ENCODE measurements around the gene BDP1.
"Not testable (repeated sequence)": the region's sequence is repeated elsewhere in the genome, so short reads cannot be mapped to it uniquely, and the experiment has no call there.

The BDP1 gene

GRCh38 chr5:71503536-71503935, 48.1 kb downstream of the BDP1 start:
- DNase-seq (ENCODE audit: low read depth), result no peak
- H3K4me3 ChIP-seq (ENCODE audit: low read depth, low read length), result no peak overlapping the region
- no peak for TF ChIP-seq CTCF (IDR thresholded peaks at IDR 0.05; ENCODE audit: control insufficient read depth, extremely low read depth, insufficient read depth)

- no peak overlapping the region for H3K4me3 ChIP-seq (ENCODE audit: low read depth, low read length)
- TF ChIP-seq CTCF (IDR thresholded peaks at IDR 0.05; ENCODE audit: control insufficient read depth, extremely low read depth, insufficient read depth), result no peak
- no peak for DNase-seq (ENCODE audit: low read depth)
Measured at GRCh38 chr5:71522151-71522550, 66.7 kb downstream of the BDP1 start.

- not testable (repeated sequence) for H3K4me3 ChIP-seq (ENCODE audit: low read depth, low read length); DNase-seq (ENCODE audit: low read depth)
Measured at GRCh38 chr5:71525611-71526010, 70.2 kb downstream of the BDP1 start.

GRCh38 chr5:71528206-71528605, 72.8 kb downstream of the BDP1 start:
- no peak overlapping the region for H3K4me3 ChIP-seq (ENCODE audit: low read depth, low read length)
- DNase-seq (ENCODE audit: low read depth), result no peak
- TF ChIP-seq CTCF (IDR thresholded peaks at IDR 0.05; ENCODE audit: control insufficient read depth, extremely low read depth, insufficient read depth), result no peak

GRCh38 chr5:71529682-71530081, 74.2 kb downstream of the BDP1 start:
- no peak for TF ChIP-seq CTCF (IDR thresholded peaks at IDR 0.05; ENCODE audit: control insufficient read depth, extremely low read depth, insufficient read depth)
- H3K4me3 ChIP-seq (ENCODE audit: low read depth, low read length), result no peak overlapping the region
- DNase-seq (ENCODE audit: low read depth), result no peak

GRCh38 chr5:71533142-71533541, 77.7 kb downstream of the BDP1 start:
- H3K4me3 ChIP-seq (ENCODE audit: low read depth, low read length), result no peak overlapping the region
- DNase-seq (ENCODE audit: low read depth), result no peak
- no peak for TF ChIP-seq CTCF (IDR thresholded peaks at IDR 0.05; ENCODE audit: control insufficient read depth, extremely low read depth, insufficient read depth)

GRCh38 chr5:71533615-71534014, 78.2 kb downstream of the BDP1 start:
- no peak overlapping the region for H3K4me3 ChIP-seq (ENCODE audit: low read depth, low read length)
- DNase-seq (ENCODE audit: low read depth), result peak; percentile 11
- TF ChIP-seq CTCF (IDR thresholded peaks at IDR 0.05; ENCODE audit: control insufficient read depth, extremely low read depth, insufficient read depth), result no peak

- DNase-seq (ENCODE audit: low read depth), result no peak
- no peak for TF ChIP-seq CTCF (IDR thresholded peaks at IDR 0.05; ENCODE audit: control insufficient read depth, extremely low read depth, insufficient read depth)
- H3K4me3 ChIP-seq (ENCODE audit: low read depth, low read length), result no peak overlapping the region
Measured at GRCh38 chr5:71537687-71538086, 82.2 kb downstream of the BDP1 start.

- not testable (repeated sequence) for DNase-seq (ENCODE audit: low read depth); H3K4me3 ChIP-seq (ENCODE audit: low read depth, low read length)
Measured at GRCh38 chr5:71550885-71551284, 95.4 kb downstream of the BDP1 start.

GRCh38 chr5:71551582-71551981, 96.1 kb downstream of the BDP1 start:
- not testable (repeated sequence) for DNase-seq (ENCODE audit: low read depth); H3K4me3 ChIP-seq (ENCODE audit: low read depth, low read length)
